ENCODE data around the gene RIMS1.

Gene RIMS1

GRCh38 chr6:72218125-72218524, 331.8 kb downstream of the RIMS1 start:
- DNase-seq (ENCODE audit: low read depth in 2 of 2, low spot score in 1 of 2) = no peak

- DNase-seq (ENCODE audit: low read depth in 2 of 2, low spot score in 1 of 2) = no peak
Measured at GRCh38 chr6:72219536-72219935, 333.2 kb downstream of the RIMS1 start.

GRCh38 chr6:72238021-72238420, 351.7 kb downstream of the RIMS1 start:
- no peak for DNase-seq (ENCODE audit: low read depth in 2 of 2, low spot score in 1 of 2)

- no peak for DNase-seq (ENCODE audit: low read depth in 2 of 2, low spot score in 1 of 2)
Measured at GRCh38 chr6:72238900-72239299, 352.6 kb downstream of the RIMS1 start.

- DNase-seq (ENCODE audit: low read depth in 2 of 2, low spot score in 1 of 2) = no peak
Measured at GRCh38 chr6:72245565-72245964, 359.2 kb downstream of the RIMS1 start.

GRCh38 chr6:72246926-72247325, 360.6 kb downstream of the RIMS1 start:
- DNase-seq (ENCODE audit: low read depth in 2 of 2, low spot score in 1 of 2) = no peak

- DNase-seq (ENCODE audit: low read depth in 2 of 2, low spot score in 1 of 2) = no peak
Measured at GRCh38 chr6:72248621-72249020, 362.3 kb downstream of the RIMS1 start.

- DNase-seq (ENCODE audit: low read depth in 2 of 2, low spot score in 1 of 2) = no peak
Measured at GRCh38 chr6:72250664-72251063, 364.3 kb downstream of the RIMS1 start.

GRCh38 chr6:72260489-72260888, 374.1 kb downstream of the RIMS1 start:
- no peak for DNase-seq (ENCODE audit: low read depth in 2 of 2, low spot score in 1 of 2)

- no peak for DNase-seq (ENCODE audit: low read depth in 2 of 2, low spot score in 1 of 2)
Measured at GRCh38 chr6:72261554-72261953, 375.2 kb downstream of the RIMS1 start.

GRCh38 chr6:72262254-72262653, 375.9 kb downstream of the RIMS1 start:
- no peak for DNase-seq (ENCODE audit: low read depth in 2 of 2, low spot score in 1 of 2)

- DNase-seq (ENCODE audit: low read depth in 2 of 2, low spot score in 1 of 2) = no peak
Measured at GRCh38 chr6:72267470-72267869, 381.1 kb downstream of the RIMS1 start.

GRCh38 chr6:72271531-72271930, 385.2 kb downstream of the RIMS1 start:
- DNase-seq (ENCODE audit: low read depth in 2 of 2, low spot score in 1 of 2) = no peak

- no peak for DNase-seq (ENCODE audit: low read depth in 2 of 2, low spot score in 1 of 2)
Measured at GRCh38 chr6:72272958-72273357, 386.6 kb downstream of the RIMS1 start.

- no peak for DNase-seq (ENCODE audit: low read depth in 2 of 2, low spot score in 1 of 2)
Measured at GRCh38 chr6:72275888-72276287, 389.5 kb downstream of the RIMS1 start.

GRCh38 chr6:72282201-72282600, 395.9 kb downstream of the RIMS1 start:
- DNase-seq (ENCODE audit: low read depth in 2 of 2, low spot score in 1 of 2) = no peak

GRCh38 chr6:72283571-72283970, 397.2 kb downstream of the RIMS1 start:
- DNase-seq (ENCODE audit: low read depth in 2 of 2, low spot score in 1 of 2) = no peak

- no peak for DNase-seq (ENCODE audit: low read depth in 2 of 2, low spot score in 1 of 2)
Measured at GRCh38 chr6:72286911-72287311, 400.6 kb downstream of the RIMS1 start.

GRCh38 chr6:72287801-72288200, 401.5 kb downstream of the RIMS1 start:
- DNase-seq (ENCODE audit: low read depth in 2 of 2, low spot score in 1 of 2) = no peak

- no peak for DNase-seq (ENCODE audit: low read depth in 2 of 2, low spot score in 1 of 2)
Measured at GRCh38 chr6:72288592-72288991, 402.2 kb downstream of the RIMS1 start.

GRCh38 chr6:72290620-72291019, 404.3 kb downstream of the RIMS1 start:
- DNase-seq (ENCODE audit: low read depth in 2 of 2, low spot score in 1 of 2) = no peak

GRCh38 chr6:72296375-72296774, 410.0 kb downstream of the RIMS1 start:
- no peak for DNase-seq (ENCODE audit: low read depth in 2 of 2, low spot score in 1 of 2)

GRCh38 chr6:72305971-72306370, 419.6 kb downstream of the RIMS1 start:
- no peak for DNase-seq (ENCODE audit: low read depth in 2 of 2, low spot score in 1 of 2)
